ENCODE results near the gene TESK1. TPM values are rescaled to one million over a fixed set of nuclear protein-coding genes. Genes with fewer than 3 reads are reported as not detected.

The TESK1 gene
- total and polyA plus RNA-seq, 2 of the 4 experiments (the other 2 are of a cell fraction): 3.4 to 21.0 TPM

- H3K9ac ChIP-seq (ENCODE audit: low read depth, low read length): no peak overlapping the region
Observed at GRCh38 chr9:35562895-35563780, 41.9 kb upstream of the TESK1 start.

More at GRCh38 chr9:35562895-35563780, 41.9 kb upstream of the TESK1 start:
- Histone ChIP-seq H2BK20ac (ENCODE audit: low read depth, low read length) (no peak overlapping the region), H4K20me1 (ENCODE audit: insufficient read depth, low read length) (peaks cover 6% of the 10 kb centered on the region; the same call in 1 of the 2 replicates), H3K36me3 (ENCODE audit: control insufficient read depth, insufficient read depth, low read length) (peaks cover 42% of the 10 kb centered on the region), H3K9me1 (ENCODE audit: insufficient read depth, low read length) (peaks cover 6% of the 10 kb centered on the region; the same call in 1 of the 2 replicates), H2BK15ac (ENCODE audit: low read depth, low read length) (no peak overlapping the region), H3K4ac (ENCODE audit: low read depth, low read length) (no peak overlapping the region), H2BK120ac (ENCODE audit: low read depth, low read length) (no peak overlapping the region), H4K5ac (ENCODE audit: low read depth, low read length) (no peak overlapping the region), H2BK5ac (ENCODE audit: low read depth, low read length, poor library complexity, severe bottlenecking) (no peak overlapping the region), H3K27ac (ENCODE audit: insufficient read depth, low read length) (no peak overlapping the region), H3K14ac (replicated peaks; ENCODE audit: low read depth, low read length) (no peak overlapping the region), H3K4me2 (ENCODE audit: low read depth, low read length) (no peak overlapping the region), H4K8ac (ENCODE audit: low read depth in 2 of 2, low read length in 2 of 2) (no peak overlapping the region), H4K91ac (ENCODE audit: insufficient read depth, low read depth, low read length) (no peak overlapping the region), H3K56ac (ENCODE audit: extremely low read depth, insufficient read depth, low read length) (no peak overlapping the region), H2AFZ (replicated peaks; ENCODE audit: low read length, poor library complexity) (peak overlapping the region; percentile 46), H2AK9ac (replicated peaks; ENCODE audit: low read depth, low read length, poor library complexity) (peak overlapping the region; percentile 7), H3K79me1 (ENCODE audit: low read depth in 1 of 2, low read length in 2 of 2) (peaks cover 5 to 12% of the 10 kb centered on the region in 2 experiments; a peak in 3 of 4 replicates), H3K9me3 (ENCODE audit: control insufficient read depth, insufficient read depth, low read length) (no peaks in the 10 kb centered on the region), H3K23ac (ENCODE audit: low read depth, low read length) (no peak overlapping the region), H3K4me3 (ENCODE audit: insufficient read depth, low read depth, low read length) (no peak overlapping the region), H2AK5ac (ENCODE audit: low read depth, low read length) (no peak overlapping the region), H3K18ac (ENCODE audit: low read depth, low read length) (no peak overlapping the region), H3K27me3 (ENCODE audit: control insufficient read depth, insufficient read depth, low read length) (no peaks in the 10 kb centered on the region), H3K4me1 (ENCODE audit: control insufficient read depth, insufficient read depth, low read length) (peaks cover 2% of the 10 kb centered on the region; the same call in 1 of the 2 replicates)
- POLR2A ChIA-PET (ENCODE audit: unreplicated experiment): no interaction called here
- no peak for DNase-seq
- ATAC-seq (ENCODE audit: low read depth): peak; percentile 5; the same call in 1 of the 2 replicates
- TF ChIP-seq USF2 (IDR thresholded peaks at IDR 0.05; ENCODE audit: low read depth, low read length) (no peak), POLR2A (IDR thresholded peaks at IDR 0.05; ENCODE audit: low read depth, low read length) (no peak), RCOR1 (IDR thresholded peaks at IDR 0.05; ENCODE audit: insufficient replicate concordance, low read length) (no peak)
- dilution Hi-C loops (cut with HindIII; ENCODE audit: low sequenced_read_pairs, unreplicated experiment): no loop called here
- in situ Hi-C loops (cut with MboI; ENCODE audit: low sequenced_read_pairs): no loop called here
- intact Hi-C loops (cut with micrococcal nuclease): no loop called here
- BruUV-seq (replicated peaks): no TSS peak
- CTCF ChIA-PET: interaction anchor here (0.5 kb wide), 1 partner anchor 439 kb away, joined by 4 read pairs; no protein-coding TSS in a partner anchor
- WGBS, 2 experiments (ENCODE audit: extremely low coverage in 2 of 2, insufficient read length in 1 of 2): 87% methylated on average over 11 of the region's 20 CpGs; no CpG with 5 or more reads in 1 of the 2 experiments

Data from IMR-90 (cell line).